PFSK-1 (cell line): ENCODE results near the gene DLGAP5.

Experiments used
- FOXP2 ChIP-seq: optimal IDR thresholded peaks from 2 replicates; pipeline ENCODE3; 2011; ENCODE audit warnings: borderline replicate concordance, control low read depth, inconsistent platforms; ENCODE audit not compliant: insufficient read depth; ENCODE audit errors: extremely low read length, extremely low read depth
- POLR2AphosphoS5 ChIP-seq: IDR thresholded peaks from 2 replicates; pipeline ENCODE4 v1.6.1; 2012; ENCODE audit warnings: low read depth, mild to moderate bottlenecking, control low read depth, low read length, moderate library complexity
- SIN3A ChIP-seq: IDR thresholded peaks from 2 replicates; pipeline ENCODE4 v1.6.1; 2012; ENCODE audit warnings: mild to moderate bottlenecking, low read length, moderate library complexity, borderline replicate concordance; ENCODE audit not compliant: insufficient read depth
- TAF1 ChIP-seq: IDR thresholded peaks from 2 replicates; pipeline ENCODE4 v1.6.1; 2012; ENCODE audit warnings: low read length, control low read depth, borderline replicate concordance; ENCODE audit not compliant: insufficient read depth
- TF ChIP-seq, protein P1 (sequence below), 2 experiments: IDR thresholded peaks; 2 replicates each; pipeline versions ENCODE4 v1.6.1 to v1.8.0; 2011 to 2012; ENCODE audit warnings: low read depth in 2 of 2, low read length in 2 of 2, control low read depth in 1 of 2, inconsistent platforms in 1 of 2, mild to moderate bottlenecking in 1 of 2, moderate library complexity in 1 of 2; ENCODE audit not compliant: insufficient read depth in 1 of 2

The DLGAP5 gene

DNA sequence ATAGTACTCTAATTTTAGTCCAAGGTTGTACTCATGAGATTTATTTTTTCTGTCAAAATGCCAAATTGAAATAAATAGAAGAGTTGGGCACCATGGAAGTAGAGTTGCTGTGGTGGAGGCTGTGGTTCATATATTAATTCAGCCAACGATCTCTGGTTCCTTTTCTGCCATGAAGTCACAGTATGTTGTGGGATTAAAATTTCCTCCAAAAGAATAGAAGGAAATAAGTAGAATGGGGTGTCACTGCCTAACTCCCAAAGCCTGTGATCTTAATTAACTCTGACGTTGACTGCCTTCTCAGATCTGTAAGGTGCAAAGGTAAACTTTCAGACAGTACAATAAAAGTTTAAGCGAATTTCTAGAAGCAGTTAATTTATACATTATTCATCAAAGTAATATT is 42.2 kb upstream of the DLGAP5 start:
- TF ChIP-seq SIN3A: no peak
- no peak for TF ChIP-seq FOXP2
- TF ChIP-seq POLR2AphosphoS5: no peak
- no peak for TF ChIP-seq TAF1
- TF ChIP-seq, protein P1, sequence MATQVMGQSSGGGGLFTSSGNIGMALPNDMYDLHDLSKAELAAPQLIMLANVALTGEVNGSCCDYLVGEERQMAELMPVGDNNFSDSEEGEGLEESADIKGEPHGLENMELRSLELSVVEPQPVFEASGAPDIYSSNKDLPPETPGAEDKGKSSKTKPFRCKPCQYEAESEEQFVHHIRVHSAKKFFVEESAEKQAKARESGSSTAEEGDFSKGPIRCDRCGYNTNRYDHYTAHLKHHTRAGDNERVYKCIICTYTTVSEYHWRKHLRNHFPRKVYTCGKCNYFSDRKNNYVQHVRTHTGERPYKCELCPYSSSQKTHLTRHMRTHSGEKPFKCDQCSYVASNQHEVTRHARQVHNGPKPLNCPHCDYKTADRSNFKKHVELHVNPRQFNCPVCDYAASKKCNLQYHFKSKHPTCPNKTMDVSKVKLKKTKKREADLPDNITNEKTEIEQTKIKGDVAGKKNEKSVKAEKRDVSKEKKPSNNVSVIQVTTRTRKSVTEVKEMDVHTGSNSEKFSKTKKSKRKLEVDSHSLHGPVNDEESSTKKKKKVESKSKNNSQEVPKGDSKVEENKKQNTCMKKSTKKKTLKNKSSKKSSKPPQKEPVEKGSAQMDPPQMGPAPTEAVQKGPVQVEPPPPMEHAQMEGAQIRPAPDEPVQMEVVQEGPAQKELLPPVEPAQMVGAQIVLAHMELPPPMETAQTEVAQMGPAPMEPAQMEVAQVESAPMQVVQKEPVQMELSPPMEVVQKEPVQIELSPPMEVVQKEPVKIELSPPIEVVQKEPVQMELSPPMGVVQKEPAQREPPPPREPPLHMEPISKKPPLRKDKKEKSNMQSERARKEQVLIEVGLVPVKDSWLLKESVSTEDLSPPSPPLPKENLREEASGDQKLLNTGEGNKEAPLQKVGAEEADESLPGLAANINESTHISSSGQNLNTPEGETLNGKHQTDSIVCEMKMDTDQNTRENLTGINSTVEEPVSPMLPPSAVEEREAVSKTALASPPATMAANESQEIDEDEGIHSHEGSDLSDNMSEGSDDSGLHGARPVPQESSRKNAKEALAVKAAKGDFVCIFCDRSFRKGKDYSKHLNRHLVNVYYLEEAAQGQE (IDR thresholded peaks at IDR 0.05; ENCODE audit: insufficient read depth in 1 of 2, low read depth in 2 of 2, low read length in 2 of 2): no peak

DNA sequence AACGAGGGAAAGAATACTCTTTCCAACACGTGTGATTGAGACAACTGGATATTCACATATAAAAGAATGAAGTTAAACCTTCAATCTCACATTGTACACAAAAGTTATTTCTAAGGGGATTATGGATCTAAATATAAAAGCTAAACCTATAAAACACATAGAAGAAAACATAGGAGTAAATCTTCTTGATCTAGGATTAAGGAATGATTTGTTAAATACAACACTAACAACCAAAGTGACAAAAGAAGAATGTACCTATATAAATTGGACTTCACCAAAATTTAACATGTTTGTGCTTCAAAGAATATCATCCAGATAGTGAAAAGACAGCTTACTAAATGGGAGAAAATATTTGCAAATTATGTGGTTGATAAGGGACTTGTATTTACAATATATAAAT is 36.9 kb upstream of the DLGAP5 start:
- TF ChIP-seq FOXP2 (no peak), POLR2AphosphoS5 (no peak), TAF1 (no peak), SIN3A (no peak)
- TF ChIP-seq, protein P1 (IDR thresholded peaks at IDR 0.05; ENCODE audit: insufficient read depth in 1 of 2, low read depth in 2 of 2, low read length in 2 of 2): no peak

DNA sequence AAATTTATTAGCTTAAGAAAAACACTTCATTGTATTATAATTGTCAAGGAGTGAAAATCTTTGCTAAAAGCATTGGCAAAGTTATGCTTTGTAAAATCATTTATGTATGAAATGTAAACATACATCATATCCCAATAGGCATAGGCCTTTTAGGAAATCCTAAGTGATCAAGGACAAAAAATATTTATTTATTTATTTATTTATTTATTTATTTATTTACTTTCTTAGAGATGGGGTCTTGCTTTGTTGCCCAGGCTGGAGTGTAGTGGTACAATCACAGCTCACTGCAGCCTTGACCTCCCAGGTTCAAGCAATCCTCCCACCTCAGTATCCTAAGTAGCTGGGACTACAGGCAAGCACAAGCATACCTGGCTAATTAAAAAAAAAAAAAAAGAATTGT is 32.0 kb upstream of the DLGAP5 start:
- TF ChIP-seq TAF1 (no peak), SIN3A (no peak), POLR2AphosphoS5 (no peak), FOXP2 (no peak)
- TF ChIP-seq, protein P1 (IDR thresholded peaks at IDR 0.05; ENCODE audit: insufficient read depth in 1 of 2, low read depth in 2 of 2, low read length in 2 of 2): no peak

DNA sequence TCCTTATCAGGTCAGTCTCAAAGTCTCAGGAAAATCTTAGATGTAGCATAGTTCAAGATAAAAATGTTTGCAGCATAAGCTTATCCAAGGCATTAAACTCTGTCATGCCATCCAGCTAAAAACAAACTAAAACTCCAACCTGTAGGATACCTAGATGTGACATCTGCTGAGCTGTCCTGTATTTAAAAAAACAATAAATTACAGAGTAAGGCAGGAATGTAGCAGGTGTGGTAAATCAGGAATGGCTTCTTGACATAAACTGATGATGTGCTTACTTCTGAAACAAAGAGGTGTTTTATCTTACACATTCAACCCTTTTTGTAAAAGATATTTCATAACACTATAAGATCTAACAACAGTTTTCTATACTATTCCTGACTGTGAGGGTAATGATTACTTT is 30.6 kb upstream of the DLGAP5 start:
- no peak for TF ChIP-seq FOXP2
- TF ChIP-seq, protein P1 (IDR thresholded peaks at IDR 0.05; ENCODE audit: insufficient read depth in 1 of 2, low read depth in 2 of 2, low read length in 2 of 2): no peak
- TF ChIP-seq POLR2AphosphoS5: no peak
- TF ChIP-seq TAF1: no peak
- TF ChIP-seq SIN3A: no peak

DNA sequence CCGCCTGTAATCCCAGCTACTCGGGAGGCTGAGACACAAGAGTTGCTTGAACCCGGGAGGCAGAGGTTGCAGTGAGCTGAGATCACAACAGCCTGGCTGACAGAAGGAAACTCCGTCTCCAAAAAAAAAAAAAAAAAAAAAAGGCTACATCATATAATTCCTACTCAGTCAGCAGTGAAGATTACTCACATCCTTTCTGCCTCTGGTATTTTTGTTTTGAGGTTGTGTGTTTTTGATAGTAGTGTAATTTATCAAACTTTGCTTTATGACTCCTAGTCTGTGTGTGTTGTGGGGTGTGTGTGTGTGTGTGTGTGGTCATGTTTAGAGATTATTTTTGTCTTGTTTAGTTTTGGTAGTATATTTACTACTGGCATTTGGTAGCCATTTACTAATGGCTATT is 29.8 kb upstream of the DLGAP5 start:
- TF ChIP-seq TAF1: no peak
- TF ChIP-seq POLR2AphosphoS5: no peak
- TF ChIP-seq FOXP2: no peak
- TF ChIP-seq, protein P1 (IDR thresholded peaks at IDR 0.05; ENCODE audit: insufficient read depth in 1 of 2, low read depth in 2 of 2, low read length in 2 of 2): no peak
